Breast epithelium (tissue), 4 donors: Measurements from ENCODE around the gene PAK6. TPM values are rescaled to one million over a fixed set of nuclear protein-coding genes. Genes with fewer than 3 reads are reported as not detected.

Experiments used
- DNase-seq, 2 donors: peaks; one replicate each; pipeline ENCODE4 v3.0.0-alpha.2; 2019; ENCODE audit warnings: low spot score in 2 of 2
- H3K27ac ChIP-seq, 2 donors: fragments of 200-600 bp; sonication (generic) in 1 of 2; one replicate each; pipeline ENCODE4 v1.5.1; 2016 to 2019; ENCODE audit warnings: mild to moderate bottlenecking in 1 of 2
- H3K27me3 ChIP-seq, 2 donors: fragments of 200-600 bp; sonication (generic) in 1 of 2; one replicate each; pipeline versions ENCODE4 v1.5.1 to v1.6.0; 2017 to 2019; ENCODE audit warnings: control low read depth in 1 of 2, mild to moderate bottlenecking in 1 of 2
- H3K36me3 ChIP-seq: fragments of 200-600 bp; one replicate; pipeline ENCODE4 v1.5.1; 2019
- H3K4me1 ChIP-seq, 2 donors: fragments of 200-600 bp; sonication (generic); one replicate each; pipeline ENCODE4 v1.5.1; 2016 to 2019; ENCODE audit warnings: control low read depth in 1 of 2
- H3K4me3 ChIP-seq, 3 donors: fragments of 200-600 bp; sonication (generic); 1 replicate in 2 of 3; 2 replicates in 1 of 3; pipeline ENCODE4 v1.5.1; 2016 to 2019; ENCODE audit warnings: mild to moderate bottlenecking in 3 of 3, moderate library complexity in 2 of 3
- H3K9me3 ChIP-seq, 2 donors: fragments of 200-600 bp; sonication (generic) in 1 of 2; one replicate each; pipeline ENCODE4 v1.5.1; 2016 to 2019; ENCODE audit warnings: control low read depth in 1 of 2
- POLR2A ChIP-seq: fragments of 450-650 bp; IDR thresholded peaks from one replicate; pipeline ENCODE4 v1.6.1; 2016; ENCODE audit warnings: antibody characterized with exemption, mild to moderate bottlenecking, moderate library complexity
- POLR2AphosphoS5 ChIP-seq, 3 donors: sonication (generic); formaldehyde crosslinking; IDR thresholded peaks; one replicate each; pipeline ENCODE4 v1.6.1; 2017; ENCODE audit warnings: antibody characterized with exemption in 3 of 3
- intact Hi-C: fragments of 100-400 bp; cut with DNase I; formaldehyde crosslinking; loops from one replicate; pipeline ENCODE4 v1.15.1; 2023; ENCODE audit warnings: low total_unique reads
- total RNA-seq, 3 donors: library from RNA; depleted of rRNA; stranded (reverse); fragments of >200 nt; gene quantifications; one replicate each; pipeline ENCODE4 v1.1.0, GENCODE V29; 2016
- TF ChIP-seq, protein P1 (sequence below), 3 donors: fragments of 450-650 bp; IDR thresholded peaks; one replicate each; pipeline ENCODE4 v1.5.1; 2016 to 2017; ENCODE audit warnings: antibody characterized with exemption in 3 of 3, mild to moderate bottlenecking in 3 of 3, moderate library complexity in 3 of 3

PAK6 gene
- total RNA-seq, 3 donors from 2014 or later = 0.80 to 11.0 (median 9.5) TPM

DNA sequence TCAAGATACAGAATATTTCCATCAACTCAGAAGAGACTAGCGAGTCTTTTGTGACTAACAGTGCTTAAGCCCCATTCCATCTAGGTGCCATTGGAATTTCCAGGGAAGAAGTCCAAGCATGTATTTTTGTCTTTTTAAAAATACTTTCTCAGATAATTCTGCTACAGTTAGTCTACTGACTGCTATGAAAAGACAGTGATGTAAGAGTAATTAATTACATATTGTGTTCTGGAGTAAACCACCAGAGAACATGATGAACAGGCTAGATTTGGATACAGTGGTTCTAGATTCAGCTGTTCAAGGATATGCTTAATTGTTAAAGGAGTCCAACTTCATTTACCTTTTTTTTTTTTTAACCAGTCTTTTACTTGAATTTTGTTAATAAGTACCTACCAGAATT is 34.8 kb upstream of the PAK6 start:
- intact Hi-C loops = no loop called here
- TF ChIP-seq POLR2AphosphoS5 (IDR thresholded peaks at IDR 0.05) = no peak
- TF ChIP-seq POLR2A = no peak
- TF ChIP-seq, protein P1, sequence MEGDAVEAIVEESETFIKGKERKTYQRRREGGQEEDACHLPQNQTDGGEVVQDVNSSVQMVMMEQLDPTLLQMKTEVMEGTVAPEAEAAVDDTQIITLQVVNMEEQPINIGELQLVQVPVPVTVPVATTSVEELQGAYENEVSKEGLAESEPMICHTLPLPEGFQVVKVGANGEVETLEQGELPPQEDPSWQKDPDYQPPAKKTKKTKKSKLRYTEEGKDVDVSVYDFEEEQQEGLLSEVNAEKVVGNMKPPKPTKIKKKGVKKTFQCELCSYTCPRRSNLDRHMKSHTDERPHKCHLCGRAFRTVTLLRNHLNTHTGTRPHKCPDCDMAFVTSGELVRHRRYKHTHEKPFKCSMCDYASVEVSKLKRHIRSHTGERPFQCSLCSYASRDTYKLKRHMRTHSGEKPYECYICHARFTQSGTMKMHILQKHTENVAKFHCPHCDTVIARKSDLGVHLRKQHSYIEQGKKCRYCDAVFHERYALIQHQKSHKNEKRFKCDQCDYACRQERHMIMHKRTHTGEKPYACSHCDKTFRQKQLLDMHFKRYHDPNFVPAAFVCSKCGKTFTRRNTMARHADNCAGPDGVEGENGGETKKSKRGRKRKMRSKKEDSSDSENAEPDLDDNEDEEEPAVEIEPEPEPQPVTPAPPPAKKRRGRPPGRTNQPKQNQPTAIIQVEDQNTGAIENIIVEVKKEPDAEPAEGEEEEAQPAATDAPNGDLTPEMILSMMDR (IDR thresholded peaks at IDR 0.05) = no peak
- Histone ChIP-seq H3K27me3 (no peaks in the 10 kb centered on the region), H3K4me1 (no peaks in the 10 kb centered on the region), H3K27ac (no peak overlapping the region), H3K9me3 (no peaks in the 10 kb centered on the region), H3K36me3 (no peaks in the 10 kb centered on the region), H3K4me3 (no peak overlapping the region)
- DNase-seq = no peak

DNA sequence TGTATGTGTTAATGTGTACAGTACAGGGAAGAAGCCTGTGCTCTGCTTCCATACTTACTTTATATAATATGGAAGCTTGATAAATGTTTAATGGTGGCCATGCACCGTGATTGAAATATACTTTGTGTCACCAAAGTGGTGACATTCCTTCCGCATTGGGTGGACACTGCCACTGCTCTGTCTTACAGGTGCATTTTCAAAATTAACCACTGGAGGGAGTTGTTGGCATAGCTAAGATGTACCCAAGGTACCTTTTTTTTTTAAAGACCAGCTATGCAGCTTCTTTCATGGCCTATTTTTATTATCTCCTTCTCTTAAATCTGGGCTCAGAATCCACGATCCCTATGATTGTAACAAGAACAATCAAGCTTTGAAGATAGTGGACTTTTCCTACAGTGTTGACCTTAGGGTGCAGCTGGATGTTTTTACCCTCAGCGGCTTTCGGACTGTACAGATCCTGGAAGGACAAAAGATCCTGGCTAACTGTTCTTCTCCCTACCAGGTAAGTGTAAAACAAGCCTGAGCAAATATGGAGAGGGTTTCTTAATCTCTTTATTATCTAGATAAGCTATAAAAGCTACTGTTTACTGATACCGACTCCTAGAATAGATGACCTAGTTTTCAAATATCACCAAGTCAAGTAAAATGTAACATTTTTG is 21.6 kb upstream of the PAK6 start:
- Histone ChIP-seq H3K36me3 (no peaks in the 10 kb centered on the region), H3K9me3 (no peaks in the 10 kb centered on the region), H3K4me3 (no peak overlapping the region), H3K27ac (no peak overlapping the region), H3K27me3 (no peaks in the 10 kb centered on the region), H3K4me1 (no peaks in the 10 kb centered on the region)
- TF ChIP-seq POLR2A (no peak), POLR2AphosphoS5 (IDR thresholded peaks at IDR 0.05) (no peak)
- TF ChIP-seq, protein P1 (IDR thresholded peaks at IDR 0.05) = peak; percentile 86 to 91 (median 89)
- DNase-seq = peak in 1 of 2 donors; percentile 43
- intact Hi-C loops = no loop called here

- Histone ChIP-seq H3K9me3 (no peaks in the 10 kb centered on the region), H3K27me3 (no peaks in the 10 kb centered on the region), H3K27ac (no peak overlapping the region), H3K4me1 (no peaks in the 10 kb centered on the region), H3K36me3 (no peaks in the 10 kb centered on the region), H3K4me3 (no peak overlapping the region)
- TF ChIP-seq, protein P1 (IDR thresholded peaks at IDR 0.05) = no peak
- TF ChIP-seq POLR2AphosphoS5 (IDR thresholded peaks at IDR 0.05) (no peak), POLR2A (no peak)
- intact Hi-C loops = no loop called here
- DNase-seq = no peak
Measured at GRCh38 chr15:40219801-40220200, 19.1 kb upstream of the PAK6 start.

DNA sequence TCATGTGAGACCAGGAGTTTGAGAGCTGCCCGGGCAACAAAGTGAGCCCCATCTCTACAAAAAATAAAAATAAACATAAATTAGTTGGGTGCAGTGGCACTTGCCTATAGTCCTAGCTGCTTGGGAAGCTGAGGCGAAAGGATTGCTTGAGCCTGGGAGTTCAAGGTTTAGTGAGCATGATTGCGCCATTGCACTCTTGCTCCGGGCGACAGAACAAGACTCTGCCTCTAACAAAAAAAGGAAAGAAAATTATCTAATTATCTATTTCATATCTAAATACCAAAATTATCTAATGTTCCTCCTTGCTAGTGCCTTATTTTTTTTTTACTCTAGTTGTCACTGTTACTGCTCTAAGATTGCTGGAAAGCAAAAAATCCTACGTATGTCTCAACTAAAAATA is 16.7 kb upstream of the PAK6 start:
- H3K27me3 ChIP-seq = no peaks in the 10 kb centered on the region
- intact Hi-C loops = no loop called here
- H3K4me3 ChIP-seq = no peak overlapping the region
- no peaks in the 10 kb centered on the region for H3K36me3 ChIP-seq
- DNase-seq = no peak
- H3K9me3 ChIP-seq = no peaks in the 10 kb centered on the region
- no peaks in the 10 kb centered on the region for H3K4me1 ChIP-seq
- TF ChIP-seq POLR2AphosphoS5 (IDR thresholded peaks at IDR 0.05) (no peak), POLR2A (no peak)
- TF ChIP-seq, protein P1 (IDR thresholded peaks at IDR 0.05) = no peak
- no peak overlapping the region for H3K27ac ChIP-seq

GRCh38 chr15:40226736-40227135 is 12.1 kb upstream of the PAK6 start:
- Histone ChIP-seq H3K4me3 (no peak overlapping the region), H3K27me3 (no peaks in the 10 kb centered on the region), H3K9me3 (no peaks in the 10 kb centered on the region), H3K4me1 (no peaks in the 10 kb centered on the region), H3K36me3 (no peaks in the 10 kb centered on the region), H3K27ac (no peak overlapping the region)
- intact Hi-C loops = no loop called here
- TF ChIP-seq POLR2A (no peak), POLR2AphosphoS5 (IDR thresholded peaks at IDR 0.05) (no peak)
- TF ChIP-seq, protein P1 (IDR thresholded peaks at IDR 0.05) = no peak
- no peak for DNase-seq
